Parathyroid adenoma (tissue), 2 donors: ENCODE results near the gene BTG2.

ENCODE experiments used
- H2AFZ ChIP-seq: fragments of 300-600 bp; sonication (generic); one replicate; pipeline ENCODE4 v1.7.0; 2017; ENCODE audit warnings: antibody characterized with exemption, mild to moderate bottlenecking
- H3K27ac ChIP-seq: fragments of 300-600 bp; sonication (generic); one replicate; pipeline ENCODE4 v1.7.0; 2017
- H3K27me3 ChIP-seq: fragments of 300-600 bp; sonication (generic); one replicate; pipeline ENCODE4 v1.7.0; 2017; ENCODE audit warnings: low read length; ENCODE audit not compliant: control insufficient read depth, insufficient read depth
- H3K36me3 ChIP-seq: fragments of 300-600 bp; sonication (generic); one replicate; pipeline ENCODE4 v1.7.0; 2017; ENCODE audit warnings: low read length; ENCODE audit not compliant: control insufficient read depth, insufficient read depth
- H3K4me1 ChIP-seq: fragments of 300-600 bp; sonication (generic); one replicate; pipeline ENCODE4 v1.7.0; 2017; ENCODE audit warnings: control low read depth
- H3K4me2 ChIP-seq: fragments of 300-600 bp; sonication (generic); one replicate; pipeline ENCODE4 v1.7.0; 2017; ENCODE audit warnings: low read length
- H3K4me3 ChIP-seq: fragments of 300-600 bp; sonication (generic); one replicate; pipeline ENCODE4 v1.7.0; 2017; ENCODE audit warnings: low read depth, low read length
- H3K79me2 ChIP-seq: fragments of 300-600 bp; sonication (generic); one replicate; pipeline ENCODE4 v1.7.0; 2017; ENCODE audit warnings: control low read depth
- H3K9ac ChIP-seq: fragments of 300-600 bp; sonication (generic); one replicate; pipeline ENCODE4 v1.7.0; 2017; ENCODE audit warnings: mild to moderate bottlenecking
- H3K9me3 ChIP-seq: fragments of 300-600 bp; sonication (generic); one replicate; pipeline ENCODE4 v1.7.0; 2017; ENCODE audit warnings: low read length; ENCODE audit not compliant: control insufficient read depth
- CTCF ChIP-seq: fragments of 300-600 bp; sonication (generic); IDR thresholded peaks from one replicate; pipeline ENCODE4 v1.7.0; 2017; ENCODE audit warnings: antibody characterized with exemption, mild to moderate bottlenecking
- donor health status: primary hyperparathyroidism.

The BTG2 gene

GRCh38 chr1:203321273-203322052 is 16.1 kb downstream of the BTG2 start:
- no peaks in the 10 kb centered on the region for H3K36me3 ChIP-seq
- no peak for TF ChIP-seq CTCF
- no peaks in the 10 kb centered on the region for H3K27me3 ChIP-seq
- H3K4me3 ChIP-seq, result no peak overlapping the region
- no peak overlapping the region for H3K4me2 ChIP-seq
- H3K4me1 ChIP-seq, result peaks cover 45% of the 10 kb centered on the region
- H2AFZ ChIP-seq, result peak overlapping the region; percentile 13
- H3K9ac ChIP-seq, result no peak overlapping the region
- H3K9me3 ChIP-seq, result no peaks in the 10 kb centered on the region
- peak overlapping the region; percentile 43 for H3K27ac ChIP-seq
- H3K79me2 ChIP-seq, result no peaks in the 10 kb centered on the region

- no peaks in the 10 kb centered on the region for H3K27me3 ChIP-seq
- no peak overlapping the region for H2AFZ ChIP-seq
- H3K4me3 ChIP-seq, result no peak overlapping the region
- H3K27ac ChIP-seq, result peak overlapping the region; percentile 43
- H3K4me1 ChIP-seq, result peaks cover 46% of the 10 kb centered on the region
- TF ChIP-seq CTCF, result no peak
- no peak overlapping the region for H3K4me2 ChIP-seq
- no peaks in the 10 kb centered on the region for H3K9me3 ChIP-seq
- no peak overlapping the region for H3K9ac ChIP-seq
- no peaks in the 10 kb centered on the region for H3K79me2 ChIP-seq
- H3K36me3 ChIP-seq, result no peaks in the 10 kb centered on the region
These were observed 17.3 kb downstream of the BTG2 start for GRCh38 chr1:203322500-203323179.

GRCh38 chr1:203323587-203323986 is 18.3 kb downstream of the BTG2 start:
- Histone ChIP-seq H2AFZ (peak overlapping the region; percentile 28), H3K4me3 (no peak overlapping the region), H3K36me3 (no peaks in the 10 kb centered on the region), H3K4me2 (no peak overlapping the region), H3K79me2 (no peaks in the 10 kb centered on the region), H3K27me3 (no peaks in the 10 kb centered on the region), H3K4me1 (peaks cover 52% of the 10 kb centered on the region), H3K9me3 (no peaks in the 10 kb centered on the region), H3K27ac (no peak overlapping the region), H3K9ac (no peak overlapping the region)
- no peak for TF ChIP-seq CTCF

GRCh38 chr1:203324105-203325025 is 19.0 kb downstream of the BTG2 start:
- Histone ChIP-seq H3K27ac (peak overlapping the region; percentile 11), H3K4me3 (no peak overlapping the region), H3K27me3 (no peaks in the 10 kb centered on the region), H3K36me3 (no peaks in the 10 kb centered on the region), H3K4me2 (no peak overlapping the region), H3K79me2 (no peaks in the 10 kb centered on the region), H2AFZ (peak overlapping the region; percentile 28), H3K4me1 (peaks cover 53% of the 10 kb centered on the region), H3K9ac (no peak overlapping the region), H3K9me3 (no peaks in the 10 kb centered on the region)
- TF ChIP-seq CTCF, result no peak
